Subcutaneous adipose tissue (tissue), 4 donors: ENCODE results near the gene ABCC8. TPM values are rescaled to one million over a fixed set of nuclear protein-coding genes. Genes with fewer than 3 reads are reported as not detected.

Source experiments
- CTCF ChIP-seq: fragments of 450-650 bp; IDR thresholded peaks from one replicate; pipeline ENCODE4 v1.5.1; 2016; ENCODE audit warnings: low read depth, mild to moderate bottlenecking, control low read depth, antibody characterized with exemption, moderate library complexity
- total RNA-seq, 4 donors: library from RNA; depleted of rRNA; stranded (reverse); fragments of >200 nt; gene quantifications; one replicate each; pipeline ENCODE4 v1.1.0, GENCODE V29; 2016

The ABCC8 gene
- total RNA-seq, 4 donors from 2014 or later, result 0.16 to 0.51 TPM; not detected in 2

GRCh38 chr11:17472467-17472866 lies 4.2 kb downstream of the ABCC8 start:
- TF ChIP-seq CTCF, result no peak

- TF ChIP-seq CTCF, result no peak
Measured at GRCh38 chr11:17471501-17471900, 5.1 kb downstream of the ABCC8 start.

- TF ChIP-seq CTCF, result no peak
Measured at GRCh38 chr11:17469998-17470397, 6.6 kb downstream of the ABCC8 start.

- TF ChIP-seq CTCF, result no peak
Measured at GRCh38 chr11:17468122-17468521, 8.5 kb downstream of the ABCC8 start.

- TF ChIP-seq CTCF, result no peak
Measured at GRCh38 chr11:17463546-17464174, 13.0 kb downstream of the ABCC8 start.

GRCh38 chr11:17462940-17463339 lies 13.7 kb downstream of the ABCC8 start:
- no peak for TF ChIP-seq CTCF

- no peak for TF ChIP-seq CTCF
Measured at GRCh38 chr11:17460406-17460805, 16.2 kb downstream of the ABCC8 start.
